PC-9 (cell line): ENCODE results near the gene NBPF3. TPM values are rescaled to one million over a fixed set of nuclear protein-coding genes. Genes with fewer than 3 reads are reported as not detected.
"Not testable (repeated sequence)": the region's sequence is repeated elsewhere in the genome, so short reads cannot be mapped to it uniquely, and the experiment has no call there.

ENCODE experiments used
- BruUV-seq: library from RNA; stranded (reverse); fragments of 400-500 nt; replicated peaks from 2 replicates; lab custom pipeline; 2021; lab: Mats Ljungman, UMichigan
- CTCF ChIA-PET: fragments of 300-600 bp; sonication (Branson Sonifier 250); formaldehyde crosslinking; loops from one replicate; lab custom pipeline; 2022; ENCODE audit warnings: antibody characterized with exemption; lab: Charles Lee
- POLR2A ChIA-PET: fragments of 300-600 bp; sonication (Branson Sonifier 250); formaldehyde crosslinking; loops from one replicate; lab custom pipeline; 2022; ENCODE audit warnings: antibody characterized with exemption; ENCODE audit not compliant: unreplicated experiment; lab: Charles Lee
- DNase-seq, 2 experiments: peaks; one replicate each; pipeline versions ENCODE4 v3.0.0 to v3.0.0-alpha.2; 2015 to 2022; ENCODE audit warnings: mixed read lengths in 1 of 2
- H2AFZ ChIP-seq: fragments of 200-600 bp; sonication (generic); 2 replicates; pipeline ENCODE4 v1.8.1; 2017; ENCODE audit warnings: antibody characterized with exemption
- H3F3A ChIP-seq: fragments of 200-600 bp; sonication (generic); 2 replicates; pipeline ENCODE4 v1.8.1; 2017; ENCODE audit warnings: antibody characterized with exemption, mild to moderate bottlenecking, low read depth; ENCODE audit not compliant: insufficient read depth
- H3K27ac ChIP-seq: fragments of 200-600 bp; sonication (generic); 2 replicates; pipeline ENCODE4 v1.6.1; 2016; ENCODE audit warnings: mixed run types
- H3K27me3 ChIP-seq: fragments of 200-600 bp; sonication (generic); 2 replicates; pipeline ENCODE4 v1.6.1; 2016; ENCODE audit warnings: low read depth, mixed run types; ENCODE audit not compliant: insufficient read depth
- H3K36me3 ChIP-seq: fragments of 200-600 bp; sonication (generic); 2 replicates; pipeline ENCODE4 v1.6.1; 2016; ENCODE audit warnings: low read depth, mixed run types
- H3K4me1 ChIP-seq: fragments of 200-600 bp; sonication (generic); replicated peaks from 2 replicates; pipeline ENCODE4 v1.6.1; 2016; ENCODE audit warnings: mixed run types; ENCODE audit not compliant: insufficient read depth
- H3K4me2 ChIP-seq: fragments of 200-600 bp; sonication (generic); 2 replicates; pipeline ENCODE4 v1.6.1; 2017; ENCODE audit warnings: mixed run types
- H3K4me3 ChIP-seq: fragments of 200-600 bp; sonication (generic); 2 replicates; pipeline ENCODE4 v1.6.1; 2016; ENCODE audit warnings: mixed run types
- H3K79me2 ChIP-seq: fragments of 200-600 bp; sonication (generic); 2 replicates; pipeline ENCODE4 v1.6.1; 2017; ENCODE audit warnings: low read depth, mixed run types
- H3K9me2 ChIP-seq: fragments of 200-600 bp; sonication (generic); 2 replicates; pipeline ENCODE4 v1.8.1; 2017; ENCODE audit warnings: mild to moderate bottlenecking; ENCODE audit not compliant: insufficient read depth
- H3K9me3 ChIP-seq: fragments of 200-600 bp; sonication (generic); 2 replicates; pipeline ENCODE4 v1.8.1; 2016; ENCODE audit warnings: low read depth; ENCODE audit not compliant: insufficient read depth
- H4K20me1 ChIP-seq: fragments of 200-600 bp; sonication (generic); 2 replicates; pipeline ENCODE4 v1.8.1; 2017; ENCODE audit not compliant: insufficient read depth
- EZH2 ChIP-seq: fragments of 200-600 bp; sonication (generic); IDR thresholded peaks from 2 replicates; pipeline ENCODE4 v1.8.0; 2017; ENCODE audit warnings: antibody characterized with exemption, low read depth
- intact Hi-C: fragments of 100-400 bp; cut with micrococcal nuclease; formaldehyde crosslinking; loops from one replicate; pipeline ENCODE4 v1.10.0; 2022; ENCODE audit not compliant: unreplicated experiment
- total RNA-seq: library from RNA; stranded (reverse); gene quantifications from 2 replicates; pipeline ENCODE4 v1.2.3, GENCODE V29; 2021
- TF ChIP-seq, protein P1 (sequence below): fragments of 200-600 bp; sonication (generic); conservative IDR thresholded peaks from 2 replicates; pipeline ENCODE4 v1.6.1; 2017; ENCODE audit warnings: mixed run types, antibody characterized with exemption, mild to moderate bottlenecking, moderate library complexity

The NBPF3 gene
- total RNA-seq, 1 experiment from 2014 or later, result 19.2 TPM

DNA sequence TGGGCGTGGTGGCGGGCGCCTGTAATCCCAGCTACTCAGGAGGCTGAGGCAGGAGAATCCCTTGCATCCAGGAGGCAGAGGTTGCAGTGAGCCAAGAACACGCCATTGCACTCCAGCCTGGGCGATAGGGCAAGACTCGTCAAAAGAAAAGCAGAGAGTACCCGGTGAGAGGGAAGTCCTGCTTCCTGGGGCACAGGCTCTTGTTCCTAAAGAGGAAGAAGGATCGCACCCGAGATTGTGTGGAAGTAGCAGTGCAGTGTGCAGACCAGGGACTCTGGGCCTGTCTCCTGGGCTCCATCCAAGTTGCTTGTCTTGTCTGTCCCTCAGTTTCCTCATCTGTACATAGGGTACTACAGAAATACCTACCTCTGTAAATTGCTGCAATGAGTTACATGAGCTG, 29.6 kb downstream of the NBPF3 start:
- Histone ChIP-seq H3K4me3 (no peak overlapping the region), H3K27ac (no peak overlapping the region), H3K79me2 (no peaks in the 10 kb centered on the region), H2AFZ (no peak overlapping the region), H3K9me2 (no peaks in the 10 kb centered on the region), H3F3A (peaks cover 10% of the 10 kb centered on the region; the same call in 1 of the 2 replicates), H4K20me1 (no peaks in the 10 kb centered on the region), H3K27me3 (no peaks in the 10 kb centered on the region), H3K9me3 (no peaks in the 10 kb centered on the region), H3K4me1 (peaks cover 35% of the 10 kb centered on the region), H3K36me3 (no peaks in the 10 kb centered on the region), H3K4me2 (no peak overlapping the region)
- TF ChIP-seq, protein P1, sequence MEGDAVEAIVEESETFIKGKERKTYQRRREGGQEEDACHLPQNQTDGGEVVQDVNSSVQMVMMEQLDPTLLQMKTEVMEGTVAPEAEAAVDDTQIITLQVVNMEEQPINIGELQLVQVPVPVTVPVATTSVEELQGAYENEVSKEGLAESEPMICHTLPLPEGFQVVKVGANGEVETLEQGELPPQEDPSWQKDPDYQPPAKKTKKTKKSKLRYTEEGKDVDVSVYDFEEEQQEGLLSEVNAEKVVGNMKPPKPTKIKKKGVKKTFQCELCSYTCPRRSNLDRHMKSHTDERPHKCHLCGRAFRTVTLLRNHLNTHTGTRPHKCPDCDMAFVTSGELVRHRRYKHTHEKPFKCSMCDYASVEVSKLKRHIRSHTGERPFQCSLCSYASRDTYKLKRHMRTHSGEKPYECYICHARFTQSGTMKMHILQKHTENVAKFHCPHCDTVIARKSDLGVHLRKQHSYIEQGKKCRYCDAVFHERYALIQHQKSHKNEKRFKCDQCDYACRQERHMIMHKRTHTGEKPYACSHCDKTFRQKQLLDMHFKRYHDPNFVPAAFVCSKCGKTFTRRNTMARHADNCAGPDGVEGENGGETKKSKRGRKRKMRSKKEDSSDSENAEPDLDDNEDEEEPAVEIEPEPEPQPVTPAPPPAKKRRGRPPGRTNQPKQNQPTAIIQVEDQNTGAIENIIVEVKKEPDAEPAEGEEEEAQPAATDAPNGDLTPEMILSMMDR, result no peak
- no peak for TF ChIP-seq EZH2
- ChIA-PET CTCF (no interaction called here), POLR2A (no interaction called here)
- intact Hi-C loops, result no loop called here
- BruUV-seq, result no TSS peak
- DNase-seq, result no peak

DNA sequence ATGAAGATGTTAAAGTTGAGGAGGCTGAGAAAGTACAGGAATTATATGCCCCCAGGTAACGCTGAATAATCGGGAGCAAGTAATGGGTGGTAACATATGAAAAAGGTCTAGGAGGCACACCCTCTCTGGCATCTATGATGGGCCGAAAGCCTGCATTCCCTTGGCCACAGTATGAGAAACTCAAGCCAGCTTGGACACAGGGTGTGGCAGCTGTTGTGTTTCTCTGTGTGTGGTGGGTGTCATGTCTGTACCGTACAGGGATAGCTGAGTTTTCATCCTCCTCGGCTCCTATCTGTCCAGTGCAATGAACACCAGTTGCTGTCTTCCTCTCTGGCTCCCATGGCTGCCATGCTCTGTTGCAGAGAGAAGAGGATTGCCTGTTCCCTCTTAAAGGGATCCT, 32.9 kb downstream of the NBPF3 start:
- ChIA-PET POLR2A (no interaction called here), CTCF (no interaction called here)
- BruUV-seq, result no TSS peak
- intact Hi-C loops, result no loop called here
- no peak for TF ChIP-seq EZH2
- TF ChIP-seq, protein P1, result no peak
- Histone ChIP-seq H3K36me3 (no peaks in the 10 kb centered on the region), H3K9me2 (no peaks in the 10 kb centered on the region), H2AFZ (no peak overlapping the region), H3K4me3 (no peak overlapping the region), H3K27ac (no peak overlapping the region), H4K20me1 (no peaks in the 10 kb centered on the region), H3K27me3 (no peaks in the 10 kb centered on the region), H3K9me3 (no peaks in the 10 kb centered on the region), H3K79me2 (no peaks in the 10 kb centered on the region), H3K4me2 (no peak overlapping the region), H3F3A (peaks cover 6% of the 10 kb centered on the region; the same call in 1 of the 2 replicates), H3K4me1 (peaks cover 12% of the 10 kb centered on the region)
- no peak for DNase-seq

DNA sequence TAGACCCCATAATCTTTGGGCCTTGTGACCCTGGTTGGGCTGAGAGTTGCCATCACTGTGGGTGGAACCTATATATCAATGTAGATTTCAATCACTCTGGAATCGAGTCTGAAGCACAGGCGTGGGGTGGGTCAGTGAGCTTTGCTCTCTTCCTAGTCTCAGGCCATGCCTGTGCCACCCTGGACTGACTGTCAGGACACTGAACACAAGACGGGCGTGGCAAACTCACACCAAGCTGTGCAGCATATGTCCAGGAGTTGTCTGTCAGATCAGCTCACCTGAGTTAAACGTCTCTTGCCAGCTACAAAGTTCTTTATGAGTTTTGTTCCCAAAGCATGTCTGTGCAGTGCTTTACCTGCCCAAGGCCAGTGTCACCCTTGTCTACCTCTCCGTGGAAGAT, 38.4 kb downstream of the NBPF3 start:
- Histone ChIP-seq H3K9me3 (no peaks in the 10 kb centered on the region), H3F3A (no peaks in the 10 kb centered on the region), H3K4me3 (no peak overlapping the region), H3K4me2 (no peak overlapping the region), H3K27ac (no peak overlapping the region), H3K27me3 (no peaks in the 10 kb centered on the region), H3K79me2 (no peaks in the 10 kb centered on the region), H3K36me3 (no peaks in the 10 kb centered on the region), H3K9me2 (no peaks in the 10 kb centered on the region), H2AFZ (no peak overlapping the region), H3K4me1 (no peaks in the 10 kb centered on the region), H4K20me1 (no peaks in the 10 kb centered on the region)
- ChIA-PET CTCF (no interaction called here), POLR2A (no interaction called here)
- no peak for TF ChIP-seq EZH2
- intact Hi-C loops, result no loop called here
- DNase-seq, result no peak
- BruUV-seq, result no TSS peak

GRCh38 chr1:21483881-21484280, 43.9 kb downstream of the NBPF3 start:
- H3K79me2 ChIP-seq, POLR2A ChIA-PET, H3K4me3 ChIP-seq, H3K9me2 ChIP-seq, H3K27me3 ChIP-seq, H3K9me3 ChIP-seq, H4K20me1 ChIP-seq, BruUV-seq, intact Hi-C loops, H3F3A ChIP-seq, CTCF ChIA-PET, H3K4me1 ChIP-seq, H3K4me2 ChIP-seq, DNase-seq, H3K36me3 ChIP-seq, H2AFZ ChIP-seq, H3K27ac ChIP-seq: not testable (repeated sequence)
